HG03108 (cell line): ENCODE results near the gene TBCB.
"Not testable (repeated sequence)": the region's sequence is repeated elsewhere in the genome, so short reads cannot be mapped to it uniquely, and the experiment has no call there.

Source experiments
- ATAC-seq: cut with Tn5 transposase; IDR thresholded peaks from one replicate; pipeline ENCODE4 v1.9.1; 2021; ENCODE audit warnings: moderate library complexity; ENCODE audit not compliant: unreplicated experiment

TBCB gene

GRCh38 chr19:36134867-36135266, 19.6 kb downstream of the TBCB start:
- ATAC-seq: not testable (repeated sequence)

- no peak for ATAC-seq
These were observed 21.9 kb downstream of the TBCB start for GRCh38 chr19:36136964-36137686.

- ATAC-seq: no peak
These were observed 23.8 kb downstream of the TBCB start for GRCh38 chr19:36139120-36139472.

- ATAC-seq: peak; percentile 77
These were observed 24.4 kb downstream of the TBCB start, which contains the start of gene CAPNS1 for GRCh38 chr19:36139473-36140303. TSS of gene CAPNS1 (plus strand) at chr19:36140066. CDS start at chr19:36141012, 946 bp downstream.

GRCh38 chr19:36140304-36141038, 25.2 kb downstream of the TBCB start:
- no peak for ATAC-seq

GRCh38 chr19:36141039-36141927, 26.0 kb downstream of the TBCB start:
- ATAC-seq: peak; percentile 40

- no peak for ATAC-seq
These were observed 26.8 kb downstream of the TBCB start for GRCh38 chr19:36142046-36142445.

GRCh38 chr19:36142496-36142895, 27.2 kb downstream of the TBCB start:
- no peak for ATAC-seq

- no peak for ATAC-seq
These were observed 29.4 kb downstream of the TBCB start for GRCh38 chr19:36144624-36145023.

GRCh38 chr19:36149673-36150406, 34.6 kb downstream of the TBCB start:
- no peak for ATAC-seq

- ATAC-seq: no peak
These were observed 35.3 kb downstream of the TBCB start for GRCh38 chr19:36150586-36150985.

GRCh38 chr19:36151144-36152018, 36.1 kb downstream of the TBCB start:
- no peak for ATAC-seq

GRCh38 chr19:36152019-36152351, 36.7 kb downstream of the TBCB start:
- ATAC-seq: no peak

GRCh38 chr19:36152352-36153091, 37.3 kb downstream of the TBCB start, which contains the start of gene COX7A1:
TSS of gene COX7A1 (minus strand) at chr19:36152447. CDS start at chr19:36152407, 40 bp downstream.
- ATAC-seq: no peak

- ATAC-seq: no peak
These were observed 37.9 kb downstream of the TBCB start for GRCh38 chr19:36153126-36153525.

GRCh38 chr19:36160821-36161596, 45.7 kb downstream of the TBCB start:
- no peak for ATAC-seq

- ATAC-seq: no peak
These were observed 48.5 kb downstream of the TBCB start for GRCh38 chr19:36163813-36164212.
